GM12878 (cell line): ENCODE results near the gene TMEM72. TPM values are rescaled to one million over a fixed set of nuclear protein-coding genes. Genes with fewer than 3 reads are reported as not detected.

Experiments used
- ATAC-seq: fragments of 200-7000 bp; cut with Tn5 transposase; 3 replicates; pipeline ENCODE4 v1.9.1; 2020; ENCODE audit warnings: mild to moderate bottlenecking, moderate library complexity
- BruUV-seq: library from RNA; stranded (reverse); fragments of 400-500 nt; replicated peaks from 2 replicates; lab custom pipeline; 2021; lab: Mats Ljungman, UMichigan
- CTCF ChIA-PET: fragments of 300-600 bp; sonication (Branson Sonifier 250); formaldehyde crosslinking; extraction: SDS; loops from one replicate; lab custom pipeline; 2021; ENCODE audit warnings: inconsistent platforms; lab: Yijun Ruan, JAX
- POLR2A ChIA-PET: fragments of 350-600 bp; formaldehyde crosslinking; extraction: SDS; loops from one replicate; lab custom pipeline; 2021; ENCODE audit warnings: inconsistent platforms; lab: Charles Lee
- RAD21 ChIA-PET: fragments of 300-600 bp; sonication (Branson Sonifier 250); formaldehyde crosslinking; loops from one replicate; lab custom pipeline; 2023; ENCODE audit warnings: antibody characterized with exemption; ENCODE audit not compliant: unreplicated experiment; lab: Charles Lee
- SMC1A ChIA-PET: fragments of 300-600 bp; sonication (Branson Sonifier 250); formaldehyde crosslinking; loops from one replicate; lab custom pipeline; 2023; ENCODE audit not compliant: unreplicated experiment, uncharacterized antibody; lab: Charles Lee
- DNase-seq: peaks from one replicate; pipeline ENCODE4 v3.0.0-alpha.2; 2011; ENCODE audit warnings: low read depth, low spot score
- FAIRE-seq: peaks from 3 replicates; lab custom pipeline; 2011; peaks lifted over from hg19 to GRCh38; lab: Jason Lieb, UNC
- H2AFZ ChIP-seq: 2 replicates; pipeline ENCODE4 v1.6.0; 2011; ENCODE audit warnings: low read depth, low read length, control low read depth; ENCODE audit not compliant: control insufficient read depth
- H3K27ac ChIP-seq: 2 replicates; pipeline ENCODE4 v1.5.1; 2011; ENCODE audit warnings: control low read depth; ENCODE audit not compliant: control insufficient read depth, insufficient read depth
- H3K27me3 ChIP-seq, 2 experiments: replicated peaks in 1 of 2; 2 replicates each; pipeline versions ENCODE4 v1.6.0 to v1.6.1; 2011; ENCODE audit warnings: low read length in 1 of 2; ENCODE audit not compliant: control insufficient read depth in 2 of 2, insufficient read depth in 2 of 2
- H3K36me3 ChIP-seq, 2 experiments: 2 replicates each; pipeline ENCODE4 v1.5.1; 2011; ENCODE audit warnings: low read length in 1 of 2; ENCODE audit not compliant: control insufficient read depth in 2 of 2, insufficient read depth in 2 of 2
- H3K4me1 ChIP-seq: 2 replicates; pipeline ENCODE4 v1.6.1; 2011; ENCODE audit warnings: mild to moderate bottlenecking, low read length, moderate library complexity, mixed read lengths; ENCODE audit not compliant: control insufficient read depth, insufficient read depth
- H3K4me2 ChIP-seq: 2 replicates; pipeline ENCODE4 v1.6.0; 2011; ENCODE audit warnings: control low read depth; ENCODE audit not compliant: control insufficient read depth, insufficient read depth
- H3K4me3 ChIP-seq: fragments of 200-600 bp; sonication (generic); 2 replicates; pipeline ENCODE4 v1.5.1; 2016
- H3K79me2 ChIP-seq: 2 replicates; pipeline ENCODE4 v1.6.0; 2011; ENCODE audit warnings: low read length; ENCODE audit not compliant: control insufficient read depth, insufficient read depth
- H3K9ac ChIP-seq: 2 replicates; pipeline ENCODE4 v1.8.0; 2011; ENCODE audit warnings: low read length, control low read depth, mixed read lengths; ENCODE audit not compliant: control insufficient read depth, insufficient read depth
- H3K9me3 ChIP-seq: replicated peaks from 3 replicates; pipeline ENCODE4 v1.5.1; 2011; ENCODE audit warnings: mild to moderate bottlenecking, low read length; ENCODE audit not compliant: control insufficient read depth, insufficient read depth
- H4K20me1 ChIP-seq: 2 replicates; pipeline ENCODE4 v1.6.0; 2011; ENCODE audit not compliant: control insufficient read depth, insufficient read depth
- ASH2L ChIP-seq: fragments of 300-600, 200-600 bp; sonication (generic); IDR thresholded peaks from 2 replicates; pipeline ENCODE4 v1.6.1; 2017; ENCODE audit warnings: low read depth, mild to moderate bottlenecking, borderline replicate concordance
- CREM ChIP-seq: IDR thresholded peaks from 2 replicates; pipeline ENCODE4 v1.6.1; 2014; ENCODE audit warnings: antibody characterized with exemption, low read depth
- CTCF ChIP-seq, 3 experiments: IDR thresholded peaks in 2 of 3; conservative IDR thresholded peaks in 1 of 3; 2 replicates each; pipeline ENCODE4 v1.5.1; 2011; ENCODE audit warnings: low read depth in 3 of 3, low read length in 3 of 3, mild to moderate bottlenecking in 3 of 3, control low read depth in 2 of 3, moderate library complexity in 2 of 3, inconsistent platforms in 1 of 3, mixed read lengths in 1 of 3; ENCODE audit not compliant: control insufficient read depth in 2 of 3, insufficient read depth in 1 of 3; ENCODE audit errors: extremely low read depth in 1 of 3
- FOXK2 ChIP-seq: fragments of 450-650 bp; IDR thresholded peaks from 2 replicates; pipeline ENCODE4 v1.6.1; 2017; ENCODE audit warnings: mild to moderate bottlenecking, moderate library complexity
- GABPA ChIP-seq: IDR thresholded peaks from 2 replicates; pipeline ENCODE4 v1.6.1; 2014; ENCODE audit warnings: antibody characterized with exemption, low read depth, mild to moderate bottlenecking, inconsistent platforms
- HDAC6 ChIP-seq: fragments of 200-600 bp; sonication (generic); IDR thresholded peaks from one replicate; pipeline ENCODE4 v1.8.0; 2017; ENCODE audit warnings: antibody characterized with exemption; ENCODE audit not compliant: unreplicated experiment
- HSF1 ChIP-seq: fragments of 150-350 bp; IDR thresholded peaks from 2 replicates; pipeline ENCODE4 v1.6.1; 2014; ENCODE audit warnings: mild to moderate bottlenecking, low read depth, low read length
- KLF5 ChIP-seq: fragments of 450-650 bp; IDR thresholded peaks from 2 replicates; pipeline ENCODE4 v1.6.1; 2014; ENCODE audit warnings: mild to moderate bottlenecking; ENCODE audit not compliant: partially characterized antibody
- NFYB ChIP-seq: IDR thresholded peaks from 2 replicates; pipeline ENCODE4 v1.6.1; 2011; ENCODE audit warnings: low read depth, mild to moderate bottlenecking, low read length, improper control_type of control experiment, moderate library complexity; ENCODE audit not compliant: insufficient read depth
- SIN3A ChIP-seq: IDR thresholded peaks from 2 replicates; pipeline ENCODE4 v1.6.1; 2012; ENCODE audit warnings: low read depth, low read length, improper control_type of control experiment
- TCF3 ChIP-seq: IDR thresholded peaks from 2 replicates; pipeline ENCODE4 v1.6.1; 2012; ENCODE audit warnings: low read depth, mild to moderate bottlenecking, low read length, borderline replicate concordance; ENCODE audit not compliant: insufficient read depth
- USF2 ChIP-seq: IDR thresholded peaks from 2 replicates; pipeline ENCODE4 v1.6.1; 2011; ENCODE audit warnings: low read depth, low read length, improper control_type of control experiment, borderline replicate concordance
- ZBED1 ChIP-seq: IDR thresholded peaks from 2 replicates; pipeline ENCODE4 v1.6.1; 2016; ENCODE audit warnings: borderline replicate concordance
- ZNF207 ChIP-seq: fragments of 450-650 bp; IDR thresholded peaks from 2 replicates; pipeline ENCODE4 v1.6.1; 2014; ENCODE audit warnings: antibody characterized with exemption, mild to moderate bottlenecking, borderline replicate concordance
- whole genome bisulfite sequencing: methylation state at CpG from one replicate; pipeline ENCODE4 v1.1.6; 2016; ENCODE audit warnings: low lambda C conversion rate; ENCODE audit not compliant: insufficient replicate concordance, insufficient coverage; ENCODE audit errors: missing lambda C conversion rate; 5-methylcytosine and 5-hydroxymethylcytosine counted together
- in situ Hi-C: fragments of 300-500 bp; cut with MboI; formaldehyde crosslinking; loops from 9 replicates; pipeline ENCODE4 v1.14.3; 2018; ENCODE audit warnings: mixed read lengths
- intact Hi-C: fragments of 100-400 bp; cut with micrococcal nuclease; formaldehyde crosslinking; loops from one replicate; pipeline ENCODE4 v1.14.2; 2022; ENCODE audit not compliant: unreplicated experiment
- polyA plus RNA-seq, 11 experiments: library from polyadenylated mRNA; depleted of rRNA in 4 of 11; unstranded in 6 of 11; stranded (reverse) in 5 of 11; fragments of >200 nt; fragmentation: Nextera tagmentation in 4 of 11; fragmentation: Illumina TruSeq in 1 of 11; extraction: Ambion mirVana in 4 of 11; extraction: Trizol in 1 of 11; gene quantifications; 1 replicate in 1 of 11; 2 replicates in 10 of 11; pipeline versions ENCODE4 v1.2.1 to v1.2.3, GENCODE V29; 2011 to 2016; ENCODE audit warnings: inconsistent platforms in 2 of 11, missing spikeins in 2 of 11, low read depth in 1 of 11
- total RNA-seq, 4 experiments: library from RNA; depleted of rRNA in 3 of 4; stranded (reverse); fragments of >200 nt in 3 of 4; fragmentation: Illumina TruSeq in 1 of 4; extraction: Trizol in 1 of 4; gene quantifications; 2 replicates each; pipeline versions ENCODE4 v1.2.1 to v1.2.3, GENCODE V29; 2013 to 2021

Gene TMEM72
- total and polyA plus RNA-seq, 10 of the 15 experiments (the other 5 are each of a cell fraction or from before 2014, with no cell fraction given) = 0.12 TPM; not detected in 9

GRCh38 chr10:44927352-44927751 lies 16.2 kb downstream of the TMEM72 start:
- H3K4me2 ChIP-seq = no peak overlapping the region
- H3K9ac ChIP-seq = no peak overlapping the region
- no TSS peak for BruUV-seq
- CTCF ChIA-PET = no interaction called here
- H3K27me3 ChIP-seq = no peaks in the 10 kb centered on the region
- in situ Hi-C loops (no loop called here), intact Hi-C loops (no loop called here)
- SMC1A ChIA-PET = no interaction called here
- H3K79me2 ChIP-seq = no peaks in the 10 kb centered on the region
- H3K36me3 ChIP-seq = no peaks in the 10 kb centered on the region; a peak in 1 of 4 replicates
- POLR2A ChIA-PET = no interaction called here
- no peak overlapping the region for H3K27ac ChIP-seq
- FAIRE-seq (no peak), DNase-seq (no peak), ATAC-seq (no peak)
- 31% methylated on average over 2 of the region's 2 CpGs for WGBS
- H3K4me3 ChIP-seq = no peak overlapping the region
- RAD21 ChIA-PET = no interaction called here
- H3K4me1 ChIP-seq = no peaks in the 10 kb centered on the region
- H3K9me3 ChIP-seq = no peaks in the 10 kb centered on the region
- H2AFZ ChIP-seq = no peak overlapping the region
- no peaks in the 10 kb centered on the region for H4K20me1 ChIP-seq
- TF ChIP-seq HDAC6 = no peak
- no peak for TF ChIP-seq SIN3A
- TF ChIP-seq KLF5 = no peak
- no peak for TF ChIP-seq ZBED1
- TF ChIP-seq CREM = no peak

GRCh38 chr10:44928462-44928861 lies 17.3 kb downstream of the TMEM72 start:
- H4K20me1 ChIP-seq = no peaks in the 10 kb centered on the region
- no peaks in the 10 kb centered on the region for H3K27me3 ChIP-seq
- no peak overlapping the region for H3K4me3 ChIP-seq
- ChIA-PET RAD21 (interaction anchor here (0.9 kb wide), 1 partner anchor 45 kb away, joined by 4 read pairs; no protein-coding TSS in a partner anchor), CTCF (interaction anchor here (0.8 to 7.5 kb wide), 2 partner anchors 38 to 49 kb away, joined by 3 to 181 read pairs; partner anchors contain the start of gene DEPP1), POLR2A (interaction anchor here (1.2 kb wide), 1 partner anchor 45 kb away, joined by 4 read pairs; no protein-coding TSS in a partner anchor), SMC1A (interaction anchor here (1.4 kb wide), 2 partner anchors 11 to 79 kb away, joined by 3 to 6 read pairs; no protein-coding TSS in a partner anchor)
- H3K9me3 ChIP-seq = no peaks in the 10 kb centered on the region
- H2AFZ ChIP-seq = no peak overlapping the region
- BruUV-seq = no TSS peak
- DNase-seq (no peak), ATAC-seq (no peak), FAIRE-seq (no peak)
- intact Hi-C loops = no loop called here
- H3K36me3 ChIP-seq = no peaks in the 10 kb centered on the region; a peak in 1 of 4 replicates
- H3K9ac ChIP-seq = no peak overlapping the region
- peaks cover 7% of the 10 kb centered on the region for H3K4me1 ChIP-seq
- no peaks in the 10 kb centered on the region for H3K79me2 ChIP-seq
- no peak overlapping the region for H3K27ac ChIP-seq
- H3K4me2 ChIP-seq = no peak overlapping the region
- in situ Hi-C loops = no loop called here
- TF ChIP-seq FOXK2 (no peak), USF2 (no peak), ASH2L (no peak), ZNF207 (no peak), CTCF (IDR thresholded peaks at IDR 0.05 in 2 of 3, conservative IDR thresholded peaks at IDR 0.05 in 1 of 3; ENCODE audit: control insufficient read depth in 2 of 3, extremely low read depth in 1 of 3, insufficient read depth in 1 of 3, low read depth in 3 of 3, low read length in 3 of 3) (no peak), GABPA (no peak), HSF1 (no peak), TCF3 (no peak), NFYB (no peak)
